Mesodermal cell (in vitro differentiated cells): ENCODE data around the gene FAHD2A. TPM values are rescaled to one million over a fixed set of nuclear protein-coding genes. Genes with fewer than 3 reads are reported as not detected.
"Not testable (repeated sequence)": the region's sequence is repeated elsewhere in the genome, so short reads cannot be mapped to it uniquely, and the experiment has no call there.

Source experiments
- H3K27ac ChIP-seq: 2 replicates; pipeline ENCODE4 v1.7.0; 2013; ENCODE audit warnings: mild to moderate bottlenecking, low read depth, low read length, moderate library complexity; ENCODE audit not compliant: severe bottlenecking
- H3K36me3 ChIP-seq: 2 replicates; pipeline ENCODE4 v1.7.1; 2013; ENCODE audit warnings: mild to moderate bottlenecking, low read length, moderate library complexity; ENCODE audit not compliant: control insufficient read depth, insufficient read depth
- H3K4me1 ChIP-seq: one replicate; pipeline ENCODE4 v1.7.1; 2013; ENCODE audit warnings: mild to moderate bottlenecking, low read length; ENCODE audit not compliant: insufficient read depth, control insufficient read depth, poor library complexity, severe bottlenecking
- H3K4me3 ChIP-seq: 2 replicates; pipeline ENCODE4 v1.7.0; 2013; ENCODE audit warnings: low read length, control low read depth, mild to moderate bottlenecking; ENCODE audit not compliant: insufficient read depth, poor library complexity, severe bottlenecking; ENCODE audit errors: extremely low read depth
- H3K9me3 ChIP-seq: 2 replicates; pipeline ENCODE4 v1.7.1; 2013; ENCODE audit warnings: mild to moderate bottlenecking, low read length, moderate library complexity; ENCODE audit not compliant: control insufficient read depth
- WGBS, 2 experiments: methylation state at CpG; one replicate each; pipeline ENCODE4 v1.1.5; 2013; ENCODE audit warnings: missing lambda C conversion rate in 2 of 2; ENCODE audit not compliant: insufficient coverage in 2 of 2; 5-methylcytosine and 5-hydroxymethylcytosine counted together
- polyA plus RNA-seq, 2 experiments: library from polyadenylated mRNA; stranded (reverse); fragments of 50-300 nt; gene quantifications; one replicate each; pipeline ENCODE4 v1.2.3, GENCODE V29; 2013

Gene FAHD2A
- 35.0 TPM for polyA plus RNA-seq (2013, experiment 1 of 2)
- polyA plus RNA-seq (2013, experiment 2 of 2) = 30.4 TPM

- Histone ChIP-seq H3K36me3 (no peaks in the 10 kb centered on the region), H3K9me3 (no peaks in the 10 kb centered on the region), H3K4me3 (peak within 1 kb of the TSS; percentile 89), H3K27ac (peak within 1 kb of the TSS; percentile 80), H3K4me1 (peaks cover 4% of the 10 kb centered on the region)
- WGBS, 2 experiments = 0% methylated on average over 60 to 61 of the region's 64 CpGs
These were observed at the start of gene FAHD2A for GRCh38 chr2:95402370-95403203. FAHD2A (plus strand) TSS chr2:95402708; CDS start chr2:95405559, 2,851 bp downstream.

GRCh38 chr2:95353055-95353575 lies 49.4 kb upstream of the FAHD2A start:
- H3K27ac ChIP-seq = no peak overlapping the region
- 93 to 97% methylated on average over 7 to 9 of the region's 10 CpGs for WGBS, 2 experiments
- H3K36me3 ChIP-seq = no peaks in the 10 kb centered on the region
- H3K9me3 ChIP-seq = no peaks in the 10 kb centered on the region
- no peaks in the 10 kb centered on the region for H3K4me1 ChIP-seq
- H3K4me3 ChIP-seq = no peak overlapping the region

GRCh38 chr2:95353613-95354468 lies 48.7 kb upstream of the FAHD2A start:
- no peaks in the 10 kb centered on the region for H3K4me1 ChIP-seq
- no peak overlapping the region for H3K4me3 ChIP-seq
- H3K36me3 ChIP-seq = no peaks in the 10 kb centered on the region
- H3K27ac ChIP-seq = no peak overlapping the region
- WGBS, 2 experiments = 84 to 88% methylated on average over 17 to 21 of the region's 22 CpGs
- H3K9me3 ChIP-seq = no peaks in the 10 kb centered on the region

DNA sequence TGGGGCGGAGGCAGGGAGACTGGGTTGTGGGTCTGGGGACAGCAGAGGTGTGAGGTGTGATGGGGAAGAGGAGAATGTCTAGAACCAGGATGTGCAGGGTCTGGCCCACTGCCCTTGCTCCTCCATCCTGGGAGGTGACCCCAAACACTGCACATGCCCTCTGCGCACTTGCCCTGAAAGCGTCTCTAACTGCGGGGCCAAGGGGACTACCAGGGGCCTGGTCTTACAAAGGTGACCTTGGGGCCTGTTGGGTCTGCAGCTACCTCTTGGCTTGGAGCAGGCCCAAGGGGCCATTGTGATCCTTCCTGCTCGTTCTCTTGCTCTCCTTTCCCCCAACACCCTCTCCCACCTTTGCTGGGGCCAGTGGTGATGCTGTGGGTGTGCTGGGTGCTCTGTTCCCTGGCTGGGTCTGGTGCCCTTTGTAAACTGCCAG lies 48.0 kb upstream of the FAHD2A start:
- no peaks in the 10 kb centered on the region for H3K36me3 ChIP-seq
- peaks cover 5% of the 10 kb centered on the region for H3K4me1 ChIP-seq
- no peaks in the 10 kb centered on the region for H3K9me3 ChIP-seq
- H3K4me3 ChIP-seq = no peak overlapping the region
- 91 to 95% methylated on average over 3 to 4 of the region's 5 CpGs for WGBS, 2 experiments
- no peak overlapping the region for H3K27ac ChIP-seq

GRCh38 chr2:95354925-95355324 lies 47.6 kb upstream of the FAHD2A start:
- H3K4me1 ChIP-seq = peaks cover 8% of the 10 kb centered on the region
- no peak overlapping the region for H3K27ac ChIP-seq
- WGBS, 2 experiments = 90 to 94% methylated on average over 5 to 6 of the region's 8 CpGs
- no peaks in the 10 kb centered on the region for H3K9me3 ChIP-seq
- H3K36me3 ChIP-seq = no peaks in the 10 kb centered on the region
- no peak overlapping the region for H3K4me3 ChIP-seq

- H3K36me3 ChIP-seq, H3K27ac ChIP-seq, H3K9me3 ChIP-seq, H3K4me3 ChIP-seq, H3K4me1 ChIP-seq: not testable (repeated sequence)
- 100% methylated on average over 1 of the region's 5 CpGs; no CpG with 5 or more reads in 1 of the 2 experiments for WGBS, 2 experiments
These were observed 47.0 kb upstream of the FAHD2A start for GRCh38 chr2:95355486-95355885.

DNA sequence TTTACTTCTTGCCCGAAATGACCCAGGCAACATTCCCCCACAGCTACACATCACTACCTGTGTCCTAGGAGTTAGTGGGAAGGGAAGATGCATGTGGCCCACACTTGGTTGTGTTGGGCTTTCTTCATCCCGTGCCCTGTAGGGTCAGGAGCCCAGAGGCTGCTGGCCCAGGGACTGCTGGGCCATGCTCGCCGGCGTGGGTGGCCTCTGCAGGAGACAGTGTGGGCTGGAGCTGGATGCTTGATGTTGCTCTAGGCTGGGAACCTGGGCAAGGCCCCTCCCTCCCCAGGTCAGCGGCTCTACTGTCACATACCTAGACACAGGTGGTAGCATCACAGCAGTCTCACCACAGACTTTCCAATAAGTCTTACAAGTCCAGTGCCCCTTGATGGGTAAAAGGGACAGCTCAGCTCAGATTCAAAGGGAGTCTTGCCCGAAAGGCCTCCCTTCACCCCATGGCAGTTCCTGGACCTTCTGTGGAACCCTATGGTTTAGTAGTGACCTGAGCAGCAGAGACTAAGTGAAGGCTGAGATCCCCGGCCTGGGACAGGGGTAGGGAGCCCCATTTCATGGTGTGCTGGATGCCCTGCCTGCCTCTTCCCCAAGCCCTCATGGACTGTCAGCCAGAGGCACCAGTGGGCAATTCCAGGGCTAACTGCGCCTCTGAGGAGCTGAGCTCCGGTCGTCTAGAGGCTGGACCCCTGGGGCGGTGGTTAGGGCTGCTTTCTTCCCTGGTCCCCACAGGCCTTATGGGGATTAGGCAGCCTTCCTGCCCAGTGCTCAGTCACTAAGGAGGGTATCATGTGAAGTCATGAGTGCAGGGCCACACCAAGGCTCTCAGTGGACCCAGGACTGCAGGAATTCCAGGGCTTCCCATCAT lies 45.4 kb upstream of the FAHD2A start:
- no peak overlapping the region for H3K4me3 ChIP-seq
- no peaks in the 10 kb centered on the region for H3K9me3 ChIP-seq
- H3K36me3 ChIP-seq = no peaks in the 10 kb centered on the region
- 87% methylated on average over 5 to 7 of the region's 12 CpGs for WGBS, 2 experiments
- no peak overlapping the region for H3K27ac ChIP-seq
- peaks cover 8% of the 10 kb centered on the region for H3K4me1 ChIP-seq

DNA sequence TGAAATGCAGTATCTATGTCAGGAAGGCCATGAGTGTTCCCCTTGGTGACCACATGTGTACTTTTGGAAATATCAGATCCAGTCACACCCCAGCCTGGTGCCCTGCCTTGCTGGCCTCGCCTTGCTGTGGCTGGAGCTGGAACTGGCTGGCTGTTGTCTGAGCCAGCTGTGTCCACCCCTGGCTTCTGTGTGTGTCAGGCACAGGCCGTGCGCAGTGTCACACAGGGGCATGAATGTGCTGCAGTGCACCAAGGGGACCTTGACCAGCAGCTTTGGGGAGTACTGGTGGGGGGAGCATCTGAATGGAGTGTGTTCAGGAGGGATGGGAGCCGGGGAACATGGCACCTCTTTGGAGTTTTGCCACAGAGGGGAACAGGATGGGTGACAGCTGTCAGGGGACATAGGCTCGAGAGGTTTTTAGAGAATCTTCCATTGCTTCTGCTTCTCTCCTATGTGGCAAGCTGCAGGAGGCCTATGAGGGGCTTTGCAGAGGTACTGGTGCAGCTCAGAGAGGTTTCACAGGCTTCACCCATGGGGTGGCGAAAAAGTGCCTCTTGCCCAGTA lies 44.7 kb upstream of the FAHD2A start:
- 78 to 87% methylated on average over 5 to 6 of the region's 6 CpGs for WGBS, 2 experiments
- no peaks in the 10 kb centered on the region for H3K36me3 ChIP-seq
- H3K4me3 ChIP-seq = no peak overlapping the region
- peaks cover 8% of the 10 kb centered on the region for H3K4me1 ChIP-seq
- H3K27ac ChIP-seq = no peak overlapping the region
- H3K9me3 ChIP-seq = no peaks in the 10 kb centered on the region

- no peaks in the 10 kb centered on the region for H3K36me3 ChIP-seq
- H3K4me1 ChIP-seq = peaks cover 8% of the 10 kb centered on the region
- WGBS, 2 experiments = 73 to 75% methylated on average over 3 of the region's 3 CpGs
- no peak overlapping the region for H3K4me3 ChIP-seq
- H3K9me3 ChIP-seq = no peaks in the 10 kb centered on the region
- H3K27ac ChIP-seq = no peak overlapping the region
These were observed 43.5 kb upstream of the FAHD2A start for GRCh38 chr2:95359031-95359430.
